NCI-H748 (cell line): Measurements from ENCODE around the gene AGBL1.
A peak's percentile ranks its signal among the peaks of the same experiment; 100 is the strongest.
"Not testable (repeated sequence)": the region's sequence is repeated elsewhere in the genome, so short reads cannot be mapped to it uniquely, and the experiment has no call there.

Experiments
- DNase-seq: peaks from one replicate; lab custom pipeline; 2025; ENCODE audit not compliant: unreplicated experiment; lab: John Stamatoyannopoulos, UW

The AGBL1 gene

DNA sequence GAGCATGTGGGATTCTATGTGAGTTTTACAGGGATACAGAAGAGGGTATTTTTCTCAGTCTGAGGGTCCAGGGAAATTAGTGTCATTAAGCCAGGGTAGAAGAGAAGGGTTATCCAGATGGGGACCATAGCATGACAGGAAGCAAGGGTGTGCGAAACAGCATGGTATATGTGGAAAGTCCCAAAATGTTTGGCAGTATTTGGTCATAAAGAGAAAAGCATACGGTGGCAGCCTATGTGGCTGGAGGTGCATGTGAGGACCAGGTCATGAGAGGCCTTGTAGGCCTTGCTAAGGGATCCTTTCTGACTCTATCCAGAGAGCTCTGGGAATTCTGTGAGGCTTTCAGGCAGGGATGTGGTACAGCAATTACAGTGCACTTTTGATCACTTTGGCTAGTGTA is 411.4 kb downstream of the AGBL1 start:
- no peak for DNase-seq

DNA sequence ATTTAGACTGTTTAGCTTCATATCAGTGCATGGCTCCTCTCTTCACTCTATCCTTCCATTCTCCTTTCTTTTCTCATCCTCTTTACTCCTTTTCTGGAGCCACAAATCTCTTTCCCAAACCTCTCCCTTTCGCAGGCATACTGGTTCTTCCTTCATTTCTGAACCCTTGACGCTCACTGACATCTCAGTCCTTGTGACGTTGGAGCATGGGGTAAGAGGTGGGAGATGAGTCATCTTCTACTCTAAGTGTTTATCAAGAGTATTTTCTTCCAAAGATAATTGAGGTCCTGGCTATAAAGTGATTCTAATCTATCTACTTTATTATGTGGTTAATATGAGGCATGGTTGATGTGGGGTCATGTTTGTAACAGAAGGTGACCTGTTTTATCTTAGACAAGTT is 414.2 kb downstream of the AGBL1 start:
- no peak for DNase-seq

DNA sequence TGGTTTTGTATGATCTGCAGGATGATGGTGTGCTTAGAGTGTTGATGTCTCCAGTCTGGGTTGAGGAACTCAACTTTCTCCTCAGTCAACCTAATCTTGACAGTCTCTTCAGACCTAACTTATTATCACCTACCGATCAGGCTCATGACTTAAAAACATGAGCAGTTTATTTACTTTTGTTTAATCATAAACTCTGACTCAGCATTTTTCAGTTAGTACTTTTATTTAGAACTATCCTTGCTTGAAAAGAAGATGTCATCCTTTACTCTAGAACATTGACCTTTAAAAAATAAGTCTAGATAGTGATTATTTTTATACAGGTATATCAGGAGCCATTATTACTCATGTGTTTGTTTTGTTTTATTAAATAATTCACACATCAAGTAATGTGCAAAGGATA is 414.8 kb downstream of the AGBL1 start:
- DNase-seq = no peak

DNA sequence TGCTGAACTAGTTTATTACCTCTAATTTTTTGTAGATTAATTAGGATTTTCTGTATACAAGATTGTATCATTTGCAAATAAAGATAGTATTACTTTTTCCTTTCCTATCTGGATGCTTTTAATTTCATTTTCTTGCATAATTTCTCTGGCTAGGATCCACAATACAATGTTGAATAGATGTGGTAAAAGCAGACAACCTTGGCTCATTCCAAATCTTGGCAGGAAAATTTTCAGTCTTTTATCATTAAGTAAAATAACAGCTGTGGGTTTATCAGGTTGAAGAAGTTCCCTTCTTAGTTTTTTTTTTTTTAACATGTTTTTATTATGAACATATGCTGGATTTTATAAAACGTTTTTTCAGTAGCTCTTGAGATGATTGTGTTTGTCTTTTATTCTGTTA is 422.6 kb downstream of the AGBL1 start:
- DNase-seq = no peak

DNA sequence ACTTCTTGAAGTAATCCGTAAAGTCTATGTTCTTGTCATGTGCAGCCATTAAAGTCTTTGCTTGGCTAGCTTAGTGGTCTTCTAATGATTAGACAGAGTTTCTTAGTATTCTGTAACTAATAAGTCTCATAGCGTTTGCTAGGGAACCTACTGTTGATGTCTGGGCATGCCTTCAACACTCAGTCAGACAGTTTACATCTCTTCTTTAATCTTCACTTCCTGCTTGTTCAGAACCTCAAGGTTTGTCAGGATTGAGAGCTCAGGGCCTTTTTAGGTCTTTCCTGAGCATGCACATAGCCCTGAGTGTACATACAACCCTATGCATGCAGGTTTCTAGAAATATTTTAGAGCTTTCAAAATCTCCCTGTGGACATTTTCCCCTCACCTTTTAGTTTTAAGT is 426.3 kb downstream of the AGBL1 start:
- DNase-seq = no peak

DNA sequence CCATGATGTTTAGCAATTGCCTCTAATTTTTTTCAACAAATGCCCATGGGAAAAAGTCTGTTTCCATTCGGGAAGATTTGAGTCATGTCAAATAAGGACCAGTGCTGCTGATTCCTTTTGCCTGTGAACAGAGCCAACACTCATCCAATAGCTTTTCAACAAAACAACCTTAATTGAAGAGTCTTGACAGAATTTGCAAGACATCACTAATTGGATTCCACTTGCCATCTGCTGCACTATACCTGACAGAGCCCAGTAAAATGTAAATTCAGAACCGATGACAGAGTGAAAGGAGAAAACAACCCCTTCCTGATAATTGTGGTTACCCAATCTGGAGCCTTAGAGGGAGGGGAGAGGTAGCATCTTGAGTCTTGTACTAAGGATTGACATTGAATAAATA is 426.7 kb downstream of the AGBL1 start:
- no peak for DNase-seq

DNA sequence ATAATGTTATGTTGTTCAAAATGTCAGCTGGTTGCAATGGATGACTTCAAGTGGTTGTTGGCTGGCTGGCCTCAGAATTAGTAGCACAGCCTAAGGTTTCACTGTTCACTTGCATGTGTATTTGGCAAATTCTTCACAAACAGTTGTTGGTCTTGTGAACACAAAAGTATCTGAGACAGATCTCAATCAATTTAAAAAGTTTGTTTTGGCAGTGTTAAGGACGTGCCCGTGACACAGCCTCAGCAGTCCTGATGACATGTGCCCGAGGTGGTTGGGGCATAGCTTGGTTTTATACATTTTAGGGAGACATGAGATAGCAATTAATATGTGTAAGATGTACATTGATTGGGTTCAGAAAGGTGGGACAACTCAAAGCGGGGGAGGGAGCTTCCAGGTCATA is 436.0 kb downstream of the AGBL1 start:
- no peak for DNase-seq

DNA sequence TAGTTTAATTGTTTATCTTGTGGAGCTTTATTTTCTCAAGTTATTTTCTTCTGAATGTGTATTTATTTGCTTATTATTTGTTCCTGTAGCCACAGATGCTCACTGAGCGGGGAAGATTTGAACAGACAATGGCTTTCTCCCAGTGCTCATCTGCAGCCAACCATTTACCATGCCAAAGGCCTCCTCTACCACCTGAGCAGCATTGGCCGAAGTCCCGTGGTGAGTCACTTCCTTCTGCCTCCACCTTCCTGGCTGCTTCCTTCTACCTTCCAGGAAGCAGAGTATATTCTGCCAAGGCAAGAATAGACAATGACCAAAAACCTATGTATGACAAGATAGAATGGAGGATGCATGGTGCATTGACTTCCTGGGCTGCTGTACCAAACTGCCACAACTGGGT is 443.1 kb downstream of the AGBL1 start:
- no peak for DNase-seq

DNA sequence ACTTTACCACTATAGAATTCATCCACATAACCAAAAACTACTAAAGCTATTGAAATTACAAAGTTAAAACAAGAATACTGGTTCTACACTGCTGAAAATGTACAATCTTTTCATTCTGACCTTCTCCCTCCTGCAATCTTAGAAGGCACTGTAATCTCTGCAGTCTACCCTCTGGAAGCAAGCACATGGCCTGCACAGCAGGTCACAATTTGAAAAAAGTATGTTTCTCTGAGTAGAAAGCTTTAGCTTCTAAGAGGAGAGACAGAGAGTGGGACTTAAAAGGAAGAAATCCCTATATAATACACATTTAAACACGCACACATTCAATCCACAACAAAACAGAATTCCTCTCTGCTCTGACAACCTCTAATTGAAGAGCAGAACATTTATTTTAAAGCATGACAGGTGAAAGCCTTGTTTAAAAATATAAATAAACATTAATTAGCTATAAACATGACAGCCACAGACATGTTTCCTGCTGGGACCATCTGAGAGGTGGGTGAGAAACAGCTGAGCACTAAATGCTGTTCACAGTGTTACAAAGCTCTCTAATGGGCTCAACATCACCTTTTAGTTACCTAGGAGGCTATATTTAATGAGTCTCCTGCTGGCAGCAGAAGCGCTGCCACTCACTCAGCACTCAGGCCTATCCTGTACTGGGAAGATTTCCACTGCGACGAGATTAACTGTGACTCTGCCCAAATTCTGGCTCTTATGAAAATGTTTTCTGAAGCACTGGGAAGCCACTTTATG is 447.4 kb downstream of the AGBL1 start:
- DNase-seq = peak; percentile 94

DNA sequence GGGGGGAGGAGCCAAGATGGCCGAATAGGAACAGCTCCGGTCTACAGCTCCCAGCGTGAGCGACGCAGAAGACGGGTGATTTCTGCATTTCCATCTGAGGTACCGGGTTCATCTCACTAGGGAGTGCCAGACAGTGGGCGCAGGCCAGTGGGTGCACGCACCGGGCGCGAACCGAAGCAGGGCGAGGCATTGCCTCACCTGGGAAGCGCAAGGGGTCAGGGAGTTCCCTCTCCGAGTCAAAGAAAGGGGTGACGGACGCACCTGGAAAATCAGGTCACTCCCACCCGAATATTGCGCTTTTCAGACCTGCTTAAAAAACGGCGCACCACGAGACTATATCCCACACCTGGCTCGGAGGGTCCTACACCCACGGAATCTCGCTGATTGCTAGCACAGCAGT is 448.4 kb downstream of the AGBL1 start:
- DNase-seq = not testable (repeated sequence)

DNA sequence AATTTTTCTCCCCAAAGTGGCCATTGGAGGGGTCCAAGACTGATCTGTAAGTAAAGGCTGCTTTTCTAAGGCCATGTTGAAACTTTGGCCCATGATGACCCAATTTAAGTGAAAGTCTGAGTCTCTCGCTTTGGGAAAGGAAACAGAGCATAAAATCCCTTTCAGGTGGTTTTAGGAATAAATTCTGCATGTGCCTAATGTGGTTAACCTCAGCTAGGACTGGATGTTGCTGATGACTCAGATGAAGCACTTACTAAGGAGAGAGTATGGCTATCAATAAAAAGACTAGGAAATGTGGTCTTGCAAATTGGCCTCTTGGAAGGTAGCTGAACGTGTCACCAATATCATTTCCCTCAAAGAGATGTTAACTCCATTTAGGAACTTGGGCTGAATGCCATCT is 458.5 kb downstream of the AGBL1 start:
- DNase-seq = no peak

DNA sequence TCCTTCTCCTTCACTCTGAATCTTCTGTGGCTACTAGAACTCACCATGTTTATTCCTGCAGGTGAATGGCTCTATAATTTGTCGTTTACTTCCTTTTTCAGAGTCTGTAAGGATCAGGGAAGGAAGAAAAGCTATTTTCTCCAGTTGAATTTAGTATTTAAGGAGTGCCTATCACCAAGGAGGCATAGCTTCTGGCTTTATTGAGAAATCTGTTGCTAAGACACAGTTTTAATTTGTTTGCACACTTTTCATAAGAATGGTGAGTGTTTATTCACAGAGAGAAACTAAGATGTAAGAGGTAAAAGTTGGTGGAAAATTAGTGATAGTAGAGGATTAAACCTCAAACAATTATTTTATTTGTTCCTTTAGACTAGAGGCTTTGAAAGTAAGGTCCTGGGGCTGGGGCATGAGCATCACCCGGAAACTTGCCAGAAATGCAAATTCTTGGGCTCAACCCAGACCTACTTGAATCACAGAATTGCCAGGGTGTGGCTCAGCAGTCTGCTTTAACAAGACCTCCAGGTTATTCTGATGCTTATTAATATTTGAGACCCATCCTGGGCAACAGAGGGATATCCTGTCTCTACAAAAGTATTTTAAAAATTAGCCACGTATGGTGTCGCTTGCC is 461.3 kb downstream of the AGBL1 start:
- peak; percentile 29 for DNase-seq

DNA sequence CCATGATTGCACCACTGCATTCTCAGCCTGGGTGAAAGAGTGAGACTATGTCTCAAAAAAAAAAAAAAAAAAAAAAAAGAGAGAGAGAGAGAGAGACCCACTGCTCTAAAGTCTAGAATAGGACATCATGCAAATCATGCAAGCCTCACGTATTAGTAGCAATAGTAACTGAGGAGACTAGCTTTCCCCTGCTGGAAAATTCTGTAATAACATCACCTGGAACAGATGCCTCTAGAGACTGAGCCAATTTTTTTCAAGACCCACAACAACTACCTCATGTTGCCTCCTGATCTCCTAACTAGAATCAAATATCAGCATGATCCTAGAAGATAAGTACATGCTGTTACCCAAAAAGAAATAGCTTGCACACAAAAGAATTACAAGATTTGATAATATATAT is 461.9 kb downstream of the AGBL1 start:
- no peak for DNase-seq

DNA sequence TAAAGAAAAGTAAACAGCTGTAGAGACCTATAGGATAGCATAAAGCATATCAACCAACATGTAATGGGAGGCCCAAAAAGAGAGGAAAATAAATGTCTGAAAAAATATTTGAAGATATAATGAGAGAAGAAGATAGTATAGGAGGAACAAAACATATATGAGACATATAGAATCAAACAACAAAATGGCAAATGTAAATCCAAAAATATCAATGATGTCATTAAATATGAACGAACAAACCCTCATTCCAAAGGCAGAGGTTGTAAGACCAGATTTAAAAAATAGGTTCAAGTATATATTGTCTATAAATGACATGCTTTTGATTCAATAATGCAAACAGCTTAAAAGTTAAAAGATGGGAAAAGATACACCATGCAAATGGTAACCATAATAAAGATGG is 470.4 kb downstream of the AGBL1 start:
- no peak for DNase-seq

DNA sequence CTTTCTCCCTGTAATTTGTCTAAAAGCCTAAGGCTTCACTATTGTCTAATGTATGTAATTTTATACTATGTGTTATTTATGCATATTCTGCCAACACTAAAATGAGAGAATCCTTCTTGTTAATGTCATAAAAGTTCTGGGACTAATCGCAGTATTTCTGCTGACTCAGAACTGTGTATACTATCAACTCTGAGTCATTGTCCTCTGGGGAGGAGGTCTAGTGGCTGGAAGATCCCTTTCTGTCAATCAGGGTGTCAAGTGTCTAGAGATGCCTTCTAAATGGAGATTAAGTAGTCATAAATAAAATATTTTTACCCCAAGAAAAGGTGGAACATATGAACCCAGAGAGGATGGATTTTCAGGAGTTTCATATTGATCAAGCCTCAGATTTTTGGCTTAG is 473.4 kb downstream of the AGBL1 start:
- DNase-seq = no peak

DNA sequence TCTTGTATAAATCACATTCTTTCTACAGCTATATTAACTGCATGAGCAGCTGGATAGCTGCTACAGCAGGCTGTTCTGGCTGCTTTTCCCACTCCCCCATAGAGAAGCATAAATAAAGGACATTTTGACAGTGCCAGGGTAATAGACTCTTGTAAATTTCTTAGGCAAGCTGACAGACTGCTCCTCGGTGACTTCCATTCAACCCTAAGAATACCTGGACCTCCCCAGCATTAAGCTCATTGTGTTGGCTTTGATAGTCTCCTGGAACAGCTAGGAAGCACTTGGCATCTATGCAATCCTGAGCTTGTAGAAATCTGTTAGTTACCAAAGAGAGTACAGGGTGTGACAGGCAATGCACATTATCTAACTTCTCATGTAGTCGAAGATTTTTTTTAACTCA is 475.4 kb downstream of the AGBL1 start:
- DNase-seq = no peak

DNA sequence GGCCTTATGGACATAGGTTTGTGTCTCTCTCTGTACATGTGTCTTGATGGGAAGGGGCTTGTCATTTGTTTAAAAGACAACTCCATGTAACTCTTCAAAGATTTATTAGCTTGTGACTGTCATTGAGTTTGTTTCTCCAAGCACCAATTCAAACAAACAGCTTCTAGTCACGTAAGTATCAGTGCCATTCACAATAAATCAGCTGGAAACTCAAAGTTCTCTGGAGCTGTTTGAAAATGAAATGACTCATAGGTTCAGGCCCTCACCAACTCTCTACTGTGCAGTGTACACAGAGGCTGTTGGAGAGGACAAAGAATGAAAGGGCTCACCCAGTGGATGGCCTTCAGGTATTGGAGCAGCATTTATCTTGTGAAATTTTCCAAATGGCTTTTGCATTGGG is 476.3 kb downstream of the AGBL1 start:
- peak; percentile 52 for DNase-seq

DNA sequence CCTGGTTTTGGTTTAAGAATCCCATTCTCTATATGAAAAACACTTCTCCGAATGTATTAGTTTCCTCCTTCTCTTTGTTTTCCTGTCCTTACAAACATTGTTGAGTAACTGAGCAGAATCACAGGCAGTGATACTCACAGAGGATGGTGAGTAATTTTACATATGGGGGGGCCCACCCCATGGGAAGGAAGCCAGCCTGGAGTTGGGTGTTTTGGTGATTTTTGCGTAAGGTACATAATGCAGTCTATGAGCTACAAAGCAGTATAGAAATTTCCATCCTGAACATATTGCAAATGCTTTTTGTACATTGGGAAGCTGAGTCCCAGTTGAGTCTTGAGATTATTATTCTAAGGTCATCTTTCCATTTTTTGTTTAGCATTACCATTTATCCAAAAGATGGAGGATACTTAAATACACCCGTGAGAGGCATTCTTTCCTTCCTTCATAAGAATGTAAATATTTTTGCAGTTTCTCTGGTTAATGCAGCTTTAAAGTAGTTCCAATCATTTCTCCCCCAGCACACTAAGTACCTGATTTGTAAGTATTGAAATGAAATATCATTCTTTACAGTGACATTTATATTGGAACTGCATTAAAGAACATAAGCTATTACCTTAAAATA is 476.8 kb downstream of the AGBL1 start:
- no peak for DNase-seq

DNA sequence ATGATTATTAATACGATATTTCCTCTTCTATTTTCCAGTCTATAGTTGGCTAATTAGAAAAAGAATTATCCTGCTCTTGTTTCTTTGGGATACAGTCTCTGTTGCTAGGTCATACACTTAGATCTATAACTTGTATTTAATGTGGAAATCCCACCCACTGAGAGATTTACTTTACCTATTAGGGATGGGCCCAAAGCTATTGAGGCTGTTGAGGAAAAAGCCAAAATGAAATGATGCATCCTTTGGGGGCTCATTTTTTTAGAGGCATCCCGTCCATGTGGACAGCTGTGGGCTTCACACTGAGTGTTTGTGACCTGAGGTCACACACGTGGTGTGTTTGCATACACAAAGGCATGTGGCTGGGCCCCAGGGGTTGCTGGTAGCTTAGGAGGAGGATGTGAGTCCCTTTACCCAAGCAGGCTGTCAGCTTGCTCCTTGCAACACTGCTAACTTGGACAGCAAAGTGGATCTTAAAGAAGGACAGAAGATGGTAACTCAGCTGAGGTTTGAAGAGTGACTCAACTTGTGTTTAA is 477.4 kb downstream of the AGBL1 start:
- no peak for DNase-seq

DNA sequence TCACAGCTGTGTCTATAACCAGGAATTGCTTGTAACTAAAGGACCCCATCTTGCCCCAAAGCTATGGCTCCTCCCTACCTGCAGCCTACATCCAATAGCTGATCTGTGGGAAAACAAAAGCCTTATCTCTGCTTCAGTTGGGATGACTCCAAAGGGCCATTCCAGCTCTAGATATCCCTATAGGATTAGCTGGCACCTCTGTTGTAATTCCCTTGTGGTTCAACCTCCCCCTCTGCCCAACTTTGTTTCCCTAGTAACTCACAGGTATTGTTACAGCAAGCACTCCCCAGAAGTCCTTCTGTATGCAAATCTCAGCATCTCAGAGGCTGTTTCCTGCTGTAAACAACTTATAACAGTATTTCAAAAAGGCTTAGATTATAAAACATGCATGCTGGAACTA is 478.6 kb downstream of the AGBL1 start:
- no peak for DNase-seq

DNA sequence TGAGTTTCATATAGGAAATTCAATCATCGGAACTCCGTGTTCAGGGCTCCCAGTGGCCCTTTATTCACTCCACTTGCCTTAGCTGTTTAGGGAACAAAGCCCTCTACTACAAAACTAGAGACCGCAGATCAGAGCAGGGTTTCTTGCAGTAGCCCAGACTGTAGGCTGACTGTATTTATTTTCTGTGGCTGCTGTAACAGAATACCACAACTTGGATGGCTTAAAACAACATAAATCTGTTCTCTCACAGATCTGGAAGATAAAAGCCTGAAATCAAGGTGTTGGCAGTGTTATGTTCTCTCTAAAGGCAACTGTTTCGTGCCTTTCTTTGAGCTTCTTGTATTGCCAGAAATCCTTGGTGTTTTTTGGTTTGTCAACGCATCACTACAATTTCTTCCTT is 479.0 kb downstream of the AGBL1 start:
- no peak for DNase-seq

DNA sequence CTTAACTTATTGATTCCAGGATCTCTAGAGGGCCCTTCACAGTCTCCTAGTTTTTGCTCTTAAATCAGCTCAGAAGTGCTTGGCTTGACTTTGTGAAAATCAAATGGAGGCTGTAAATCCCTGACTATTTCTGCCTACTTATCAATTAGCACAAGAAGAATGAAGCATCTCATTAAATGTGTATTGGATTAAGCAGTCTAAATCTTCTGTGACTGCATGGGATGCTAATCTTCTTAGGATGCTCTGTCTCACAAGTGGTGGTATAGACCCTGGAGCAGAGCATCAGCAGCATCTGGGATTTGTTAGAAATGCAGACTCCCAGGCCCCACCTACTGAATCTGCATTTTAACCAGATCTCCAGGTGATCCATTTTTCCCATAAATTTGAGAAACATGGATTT is 488.7 kb downstream of the AGBL1 start:
- DNase-seq = no peak
